DMS53 treated with DMSO at 0.1 percent for 48 hours (cell line): ENCODE results near the gene KMT5C.

Experiments used
- DNase-seq: peaks from one replicate; lab custom pipeline; 2025; ENCODE audit not compliant: unreplicated experiment; lab: John Stamatoyannopoulos, UW

KMT5C gene

GRCh38 chr19:55366790-55367189, 27.1 kb downstream of the KMT5C start:
- no peak for DNase-seq

DNA sequence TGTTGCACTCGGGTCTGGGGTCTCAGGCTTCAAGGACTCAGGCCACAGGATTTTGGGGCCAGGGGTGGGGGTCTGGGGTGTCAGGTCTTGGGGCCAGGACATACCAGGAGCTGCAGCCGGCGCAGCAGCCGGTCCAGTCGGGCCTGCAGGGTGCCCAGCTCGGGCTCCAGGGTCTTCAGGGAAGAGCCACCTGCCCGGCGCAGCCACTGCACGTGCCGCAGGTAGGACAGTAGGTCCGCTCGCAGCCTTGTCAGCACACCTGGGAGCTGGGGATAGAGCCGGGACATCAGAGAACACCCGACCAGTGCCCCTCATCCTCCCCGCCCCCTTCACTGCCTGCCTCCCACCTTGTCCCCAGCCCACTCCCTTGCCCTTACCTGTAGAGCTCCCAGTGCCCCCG, 28.4 kb downstream of the KMT5C start:
- no peak for DNase-seq

- DNase-seq = peak; percentile 10
Observed at GRCh38 chr19:55368701-55369563, 29.3 kb downstream of the KMT5C start.

- peak; percentile 44 for DNase-seq
Observed at GRCh38 chr19:55369653-55370304, 30.1 kb downstream of the KMT5C start.

DNA sequence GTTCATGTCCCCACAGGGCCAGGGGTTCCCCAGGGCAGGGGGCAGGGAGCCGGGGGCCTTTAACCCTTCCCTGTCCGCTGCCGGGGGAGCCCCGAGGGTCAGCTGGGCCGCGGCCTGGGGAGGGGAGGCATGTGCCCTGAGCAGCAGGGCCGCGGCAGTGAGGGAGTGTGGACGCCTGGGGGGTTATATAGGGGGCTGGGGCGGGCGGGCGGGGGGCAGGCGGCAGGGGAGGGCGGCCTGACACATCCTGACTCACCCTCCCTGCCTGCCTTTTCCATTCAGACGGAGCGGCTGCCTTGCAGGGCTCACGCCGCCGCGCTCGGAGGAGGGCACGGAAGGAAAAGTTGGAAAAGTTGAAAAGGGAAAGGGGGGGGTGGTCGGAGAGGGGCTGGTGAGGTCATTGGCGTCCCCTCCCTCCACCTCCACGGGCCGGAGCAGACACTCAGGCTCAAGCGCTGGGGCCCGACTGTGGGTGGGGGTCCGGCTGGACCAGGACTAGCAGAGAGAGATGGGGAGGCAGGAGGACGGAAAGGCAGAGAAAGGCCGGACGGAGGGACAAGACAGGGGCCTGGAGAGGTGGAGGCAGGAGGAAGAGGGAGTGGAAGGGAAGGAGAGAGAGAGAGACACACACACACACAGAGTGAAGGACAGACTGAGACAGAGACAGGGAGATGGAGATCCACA, 30.8 kb downstream of the KMT5C start, which contains the start of gene IL11:
Gene IL11, minus strand, starts transcription at position 159 of the 684 bp plus-strand sequence. Its CDS starts 153 bp downstream, at position 6.
- no peak for DNase-seq

- DNase-seq = no peak
Observed at GRCh38 chr19:55372316-55373081, 32.8 kb downstream of the KMT5C start.

GRCh38 chr19:55373306-55373992, 33.8 kb downstream of the KMT5C start:
- no peak for DNase-seq

GRCh38 chr19:55373993-55374757, 34.5 kb downstream of the KMT5C start:
- DNase-seq = no peak

- no peak for DNase-seq
Observed at GRCh38 chr19:55376241-55376933, 36.7 kb downstream of the KMT5C start, which contains the start of gene TMEM190. TMEM190 (plus strand) TSS chr19:55376826; CDS start chr19:55376854, 28 bp downstream.

- DNase-seq = no peak
Observed at GRCh38 chr19:55377356-55378131, 37.9 kb downstream of the KMT5C start.

DNA sequence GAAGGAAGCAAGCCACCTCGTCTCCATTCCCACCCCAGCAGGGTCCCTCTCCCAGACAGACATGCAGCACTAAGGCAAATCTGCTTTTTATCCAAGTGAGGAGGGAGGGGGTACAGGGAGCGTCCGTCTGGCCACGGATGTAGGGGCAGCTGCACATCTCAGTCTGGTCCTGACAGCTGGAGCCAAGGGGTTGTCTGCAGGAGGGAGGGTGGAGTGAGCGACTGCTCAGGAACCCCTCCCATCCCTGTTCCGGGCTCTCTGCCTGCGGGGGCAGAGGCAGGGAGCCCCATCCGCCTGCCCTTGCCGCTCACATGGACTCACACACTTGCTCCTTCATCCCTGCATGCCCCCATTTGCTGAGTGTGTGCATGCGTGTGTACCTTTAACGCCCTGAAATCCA, 39.5 kb downstream of the KMT5C start:
- no peak for DNase-seq

GRCh38 chr19:55382013-55382412, 42.3 kb downstream of the KMT5C start:
- no peak for DNase-seq

- DNase-seq = no peak
Observed at GRCh38 chr19:55382522-55383054, 42.9 kb downstream of the KMT5C start.

- DNase-seq = peak; percentile 43
Observed at GRCh38 chr19:55383279-55384130, 43.8 kb downstream of the KMT5C start.

- DNase-seq = peak; percentile 47
Observed at GRCh38 chr19:55384131-55384919, 44.6 kb downstream of the KMT5C start, which contains the start of gene TMEM238. TMEM238 (minus strand) TSS chr19:55384292; CDS start chr19:55384259, 33 bp downstream.
